ENCODE measurements around the gene TRIO.

TRIO gene

DNA sequence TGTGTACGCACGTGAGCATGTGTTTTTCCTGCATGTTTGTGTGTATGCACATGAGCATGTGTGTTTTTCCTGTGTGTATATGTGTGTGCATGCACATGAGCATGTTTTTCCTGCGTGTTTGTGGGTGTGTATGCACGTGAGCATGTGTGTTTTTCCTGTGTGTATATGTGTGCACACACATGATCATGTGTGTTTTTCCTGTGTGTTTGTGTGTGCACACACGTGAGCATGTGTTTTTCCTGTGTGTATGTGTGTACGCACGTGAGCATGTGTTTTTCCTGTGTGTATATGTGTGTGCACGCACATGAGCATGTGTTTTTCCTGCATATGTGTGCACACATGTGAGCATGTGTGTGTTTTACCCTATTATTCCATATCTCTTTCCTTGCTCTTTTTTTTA is 205.9 kb downstream of the TRIO start:
- ChIA-PET CTCF (no interaction called here), POLR2A (no interaction called here)
- DNase-seq (ENCODE audit: extremely low spot score): no peak
- no peak for TF ChIP-seq LEF1 (IDR thresholded peaks at IDR 0.05; ENCODE audit: borderline replicate concordance)
- no peak for TF ChIP-seq FOXM1 (IDR thresholded peaks at IDR 0.05; ENCODE audit: borderline replicate concordance)

DNA sequence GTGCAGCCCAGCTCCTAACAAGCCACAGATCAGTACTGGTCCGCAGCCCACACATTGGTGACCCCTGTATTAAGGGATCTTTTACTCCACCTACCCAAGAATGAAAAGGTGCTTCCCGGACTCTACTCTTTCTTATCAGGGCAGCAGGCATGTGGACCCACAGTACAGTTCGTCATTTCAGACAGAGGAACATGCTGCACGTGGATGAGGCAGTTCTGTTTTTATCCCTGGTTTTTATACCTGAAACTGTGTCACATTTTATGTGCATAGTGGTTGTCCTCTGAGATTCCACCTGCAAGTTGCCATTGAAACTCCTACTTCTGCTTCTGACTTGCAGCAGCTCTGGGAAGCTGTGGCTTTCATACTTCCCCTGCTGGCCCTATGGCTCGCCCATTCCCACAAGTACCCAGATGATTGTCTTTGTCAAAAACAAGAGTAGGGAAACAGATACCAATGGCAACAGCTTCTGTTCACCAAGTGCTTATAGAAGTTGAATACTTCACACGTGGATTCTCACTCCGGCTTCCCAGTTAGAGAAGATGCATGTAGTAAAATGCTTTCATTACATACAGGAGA is 208.0 kb downstream of the TRIO start:
- TF ChIP-seq, protein P1, sequence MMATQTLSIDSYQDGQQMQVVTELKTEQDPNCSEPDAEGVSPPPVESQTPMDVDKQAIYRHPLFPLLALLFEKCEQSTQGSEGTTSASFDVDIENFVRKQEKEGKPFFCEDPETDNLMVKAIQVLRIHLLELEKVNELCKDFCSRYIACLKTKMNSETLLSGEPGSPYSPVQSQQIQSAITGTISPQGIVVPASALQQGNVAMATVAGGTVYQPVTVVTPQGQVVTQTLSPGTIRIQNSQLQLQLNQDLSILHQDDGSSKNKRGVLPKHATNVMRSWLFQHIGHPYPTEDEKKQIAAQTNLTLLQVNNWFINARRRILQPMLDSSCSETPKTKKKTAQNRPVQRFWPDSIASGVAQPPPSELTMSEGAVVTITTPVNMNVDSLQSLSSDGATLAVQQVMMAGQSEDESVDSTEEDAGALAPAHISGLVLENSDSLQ (IDR thresholded peaks at IDR 0.05): no peak
- no peak for TF ChIP-seq FOXM1 (IDR thresholded peaks at IDR 0.05; ENCODE audit: borderline replicate concordance)
- CTCF ChIA-PET: interaction anchor here (0.6 to 2.8 kb wide), 7 partner anchors 13 to 301 kb away, joined by 3 to 26 read pairs (median 4); no protein-coding TSS in a partner anchor
- POLR2A ChIA-PET: no interaction called here
- DNase-seq (ENCODE audit: extremely low spot score): no peak

DNA sequence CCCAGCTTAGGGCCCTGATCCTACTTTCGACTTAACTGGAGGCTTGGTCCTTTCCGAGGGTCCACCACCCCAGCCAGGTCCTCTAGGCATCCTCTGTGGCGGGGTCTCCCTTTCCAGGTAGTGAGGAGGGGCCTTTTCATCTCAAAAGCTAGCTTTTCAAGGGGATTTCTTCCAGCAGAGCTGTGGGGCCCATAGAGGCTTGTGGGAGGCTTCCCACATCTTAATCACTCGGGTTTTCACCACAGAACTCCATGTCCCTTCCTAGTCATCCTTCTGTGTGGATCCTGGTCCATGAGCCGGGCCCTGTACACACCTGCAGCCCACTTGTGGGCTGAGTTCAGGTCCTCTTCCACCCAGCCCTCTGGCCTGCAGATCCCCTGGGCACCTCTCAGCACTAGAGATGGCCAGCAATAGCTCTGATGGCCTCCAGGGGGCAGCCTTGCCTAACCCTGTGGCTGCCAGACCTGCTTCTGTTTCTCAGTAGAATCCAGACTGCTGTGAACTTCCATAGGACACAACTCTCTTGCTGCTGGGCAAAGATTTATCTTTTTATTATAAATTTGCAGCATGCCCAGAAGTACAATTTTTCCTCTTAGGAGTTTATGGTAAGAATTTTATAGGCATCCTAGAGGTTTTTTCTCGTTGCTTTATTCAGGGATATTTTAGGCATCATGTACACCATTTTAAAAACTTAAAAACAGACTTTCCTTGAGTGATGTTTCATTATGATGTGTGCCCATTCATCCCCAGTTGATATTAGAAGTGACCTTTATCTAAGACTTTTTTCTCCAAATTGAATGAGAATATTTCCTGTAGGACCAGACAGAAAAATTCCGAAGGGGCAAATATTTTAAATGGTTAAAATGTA is 208.9 kb downstream of the TRIO start:
- DNase-seq (ENCODE audit: extremely low spot score): peak; percentile 79
- TF ChIP-seq ARNT (IDR thresholded peaks at IDR 0.05) (no peak), FOXK2 (IDR thresholded peaks at IDR 0.05) (no peak), TARDBP (IDR thresholded peaks at IDR 0.05) (no peak), L3MBTL2 (conservative IDR thresholded peaks at IDR 0.05) (no peak), BHLHE40 (IDR thresholded peaks at IDR 0.05; ENCODE audit: borderline replicate concordance) (no peak), FOXM1 (IDR thresholded peaks at IDR 0.05; ENCODE audit: borderline replicate concordance) (no peak), SP1 (IDR thresholded peaks at IDR 0.05) (no peak), HDGF (IDR thresholded peaks at IDR 0.05; ENCODE audit: borderline replicate concordance) (no peak), ELF4 (IDR thresholded peaks at IDR 0.05) (no peak), NFRKB (IDR thresholded peaks at IDR 0.05) (no peak), LEF1 (IDR thresholded peaks at IDR 0.05; ENCODE audit: borderline replicate concordance) (no peak)
- ChIA-PET POLR2A (no interaction called here), CTCF (interaction anchor here (0.6 to 2.8 kb wide), 12 partner anchors 10 to 364 kb away, joined by 3 to 26 read pairs (median 4); no protein-coding TSS in a partner anchor)

DNA sequence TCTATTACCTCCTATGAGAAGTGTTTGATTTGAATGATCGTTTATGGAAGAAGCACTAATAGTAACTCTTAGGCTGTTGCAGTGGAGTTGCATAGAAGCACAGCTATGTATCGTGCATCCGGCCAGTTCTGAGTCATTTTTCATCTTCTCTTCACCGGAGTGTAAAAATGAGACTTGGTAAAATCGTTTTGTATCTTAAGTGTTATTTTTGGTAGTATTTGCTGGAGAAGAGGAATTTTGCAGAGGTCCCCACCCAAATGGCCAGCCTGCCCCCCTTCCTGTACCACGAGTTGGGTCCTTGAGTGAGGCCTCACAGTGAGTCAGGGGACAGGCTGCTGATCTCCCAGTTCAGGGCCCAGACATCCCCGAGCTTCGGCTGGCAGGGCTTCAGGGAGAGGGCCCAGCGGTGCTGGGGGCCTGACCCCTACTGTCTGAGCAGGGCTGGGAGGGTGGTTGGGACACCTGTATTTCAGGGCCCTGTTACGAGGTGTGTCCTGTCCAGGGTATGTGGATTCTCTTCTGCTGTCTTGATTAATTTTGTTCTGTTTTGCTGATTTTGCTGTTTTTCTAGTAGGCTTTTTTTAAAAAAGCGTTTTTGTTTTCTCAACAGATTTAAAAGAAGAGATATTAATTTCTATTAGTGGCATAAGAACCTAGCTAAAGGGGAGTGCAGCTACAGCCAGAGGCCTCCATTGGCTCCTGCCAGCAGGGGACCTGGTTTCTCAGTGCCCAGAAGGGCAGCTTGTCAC is 210.8 kb downstream of the TRIO start:
- TF ChIP-seq L3MBTL2 (conservative IDR thresholded peaks at IDR 0.05) (no peak), ELF4 (IDR thresholded peaks at IDR 0.05) (no peak), SP1 (IDR thresholded peaks at IDR 0.05) (no peak), TARDBP (IDR thresholded peaks at IDR 0.05) (no peak), FOXM1 (IDR thresholded peaks at IDR 0.05; ENCODE audit: borderline replicate concordance) (no peak), ZNF384 (IDR thresholded peaks at IDR 0.05) (no peak), CTBP1 (IDR thresholded peaks at IDR 0.05; ENCODE audit: borderline replicate concordance) (no peak)
- TF ChIP-seq, protein P1 (IDR thresholded peaks at IDR 0.05): no peak
- ChIA-PET POLR2A (no interaction called here), CTCF (no interaction called here)
- no peak for DNase-seq (ENCODE audit: extremely low spot score)

- ChIA-PET POLR2A (no interaction called here), CTCF (no interaction called here)
- no peak for TF ChIP-seq ZNF384 (IDR thresholded peaks at IDR 0.05)
- no peak for TF ChIP-seq ELF4 (IDR thresholded peaks at IDR 0.05)
- TF ChIP-seq FOXK2 (IDR thresholded peaks at IDR 0.05): no peak
- TF ChIP-seq FOXA1 (IDR thresholded peaks at IDR 0.05): no peak
- TF ChIP-seq FOXM1 (IDR thresholded peaks at IDR 0.05; ENCODE audit: borderline replicate concordance): no peak
- no peak for TF ChIP-seq HDGF (IDR thresholded peaks at IDR 0.05; ENCODE audit: borderline replicate concordance)
- TF ChIP-seq CTBP1 (IDR thresholded peaks at IDR 0.05; ENCODE audit: borderline replicate concordance): no peak
- TF ChIP-seq TARDBP (IDR thresholded peaks at IDR 0.05): no peak
- TF ChIP-seq LEF1 (IDR thresholded peaks at IDR 0.05; ENCODE audit: borderline replicate concordance): no peak
- no peak for TF ChIP-seq L3MBTL2 (conservative IDR thresholded peaks at IDR 0.05)
- TF ChIP-seq BHLHE40 (IDR thresholded peaks at IDR 0.05; ENCODE audit: borderline replicate concordance): no peak
- TF ChIP-seq NFRKB (IDR thresholded peaks at IDR 0.05): no peak
- TF ChIP-seq SUZ12 (IDR thresholded peaks at IDR 0.05): no peak
- TF ChIP-seq, protein P1 (IDR thresholded peaks at IDR 0.05): no peak
- no peak for TF ChIP-seq ARNT (IDR thresholded peaks at IDR 0.05)
- no peak for TF ChIP-seq SP1 (IDR thresholded peaks at IDR 0.05)
- no peak for DNase-seq (ENCODE audit: extremely low spot score)
Measured at GRCh38 chr5:14355391-14355790, 212.2 kb downstream of the TRIO start.

DNA sequence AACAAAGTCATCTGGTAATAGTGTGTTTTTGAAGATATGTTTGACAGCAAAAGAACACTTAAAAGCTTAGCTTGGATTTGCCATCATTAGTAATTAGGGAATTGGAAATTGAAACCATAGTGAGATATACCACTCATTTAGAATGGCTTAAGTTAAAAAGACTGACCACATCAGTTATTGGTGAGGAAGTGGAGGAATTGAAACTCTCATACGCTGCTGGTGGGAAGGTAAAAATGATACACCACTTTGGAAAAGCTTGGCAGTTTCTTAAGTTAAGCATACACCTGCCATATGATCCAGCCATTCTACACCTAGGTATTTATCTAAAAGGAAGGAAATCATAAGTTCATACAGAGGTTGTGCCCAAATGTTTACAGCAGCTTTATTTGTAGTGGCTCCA is 213.2 kb downstream of the TRIO start:
- TF ChIP-seq SP1 (IDR thresholded peaks at IDR 0.05) (no peak), CTBP1 (IDR thresholded peaks at IDR 0.05; ENCODE audit: borderline replicate concordance) (no peak), TARDBP (IDR thresholded peaks at IDR 0.05) (no peak), FOXA1 (IDR thresholded peaks at IDR 0.05) (no peak), NFRKB (IDR thresholded peaks at IDR 0.05) (no peak), HDGF (IDR thresholded peaks at IDR 0.05; ENCODE audit: borderline replicate concordance) (no peak), SUZ12 (IDR thresholded peaks at IDR 0.05) (no peak), FOXK2 (IDR thresholded peaks at IDR 0.05) (no peak), ZNF384 (IDR thresholded peaks at IDR 0.05) (no peak), L3MBTL2 (conservative IDR thresholded peaks at IDR 0.05) (no peak)
- TF ChIP-seq, protein P1 (IDR thresholded peaks at IDR 0.05): no peak
- POLR2A ChIA-PET: no interaction called here
- DNase-seq (ENCODE audit: extremely low spot score): no peak
- CTCF ChIA-PET: no interaction called here
